HUES64 (cell line): ENCODE measurements around the gene LMO2.
"Not testable (repeated sequence)": the region's sequence is repeated elsewhere in the genome, so short reads cannot be mapped to it uniquely, and the experiment has no call there.

Source experiments
- H3K27ac ChIP-seq: 2 replicates; pipeline ENCODE4 v1.7.0; 2013; ENCODE audit warnings: low read depth, low read length, inconsistent platforms
- H3K27me3 ChIP-seq: 2 replicates; pipeline ENCODE4 v1.6.1; 2013; ENCODE audit warnings: mild to moderate bottlenecking, low read length; ENCODE audit not compliant: insufficient read depth
- H3K36me3 ChIP-seq: 2 replicates; pipeline ENCODE4 v1.6.1; 2013; ENCODE audit warnings: mild to moderate bottlenecking, low read length; ENCODE audit not compliant: insufficient read depth
- H3K4me1 ChIP-seq: 2 replicates; pipeline ENCODE4 v1.6.1; 2013; ENCODE audit warnings: mild to moderate bottlenecking, low read length, moderate library complexity; ENCODE audit not compliant: insufficient read depth
- H3K4me3 ChIP-seq: 2 replicates; pipeline ENCODE4 v1.5.1; 2013; ENCODE audit warnings: mild to moderate bottlenecking, low read length, moderate library complexity
- H3K9ac ChIP-seq: 2 replicates; pipeline ENCODE4 v1.6.1; 2013; ENCODE audit warnings: mild to moderate bottlenecking, low read depth, low read length
- H3K9me3 ChIP-seq: 2 replicates; pipeline ENCODE4 v1.6.1; 2013; ENCODE audit warnings: low read depth, low read length; ENCODE audit not compliant: insufficient read depth
- WGBS: fragments of 150-250, 120-280 bp; methylation state at CpG from one replicate; pipeline ENCODE4 v1.1.7; 2013; ENCODE audit warnings: missing lambda C conversion rate; 5-methylcytosine and 5-hydroxymethylcytosine counted together

The LMO2 gene

DNA sequence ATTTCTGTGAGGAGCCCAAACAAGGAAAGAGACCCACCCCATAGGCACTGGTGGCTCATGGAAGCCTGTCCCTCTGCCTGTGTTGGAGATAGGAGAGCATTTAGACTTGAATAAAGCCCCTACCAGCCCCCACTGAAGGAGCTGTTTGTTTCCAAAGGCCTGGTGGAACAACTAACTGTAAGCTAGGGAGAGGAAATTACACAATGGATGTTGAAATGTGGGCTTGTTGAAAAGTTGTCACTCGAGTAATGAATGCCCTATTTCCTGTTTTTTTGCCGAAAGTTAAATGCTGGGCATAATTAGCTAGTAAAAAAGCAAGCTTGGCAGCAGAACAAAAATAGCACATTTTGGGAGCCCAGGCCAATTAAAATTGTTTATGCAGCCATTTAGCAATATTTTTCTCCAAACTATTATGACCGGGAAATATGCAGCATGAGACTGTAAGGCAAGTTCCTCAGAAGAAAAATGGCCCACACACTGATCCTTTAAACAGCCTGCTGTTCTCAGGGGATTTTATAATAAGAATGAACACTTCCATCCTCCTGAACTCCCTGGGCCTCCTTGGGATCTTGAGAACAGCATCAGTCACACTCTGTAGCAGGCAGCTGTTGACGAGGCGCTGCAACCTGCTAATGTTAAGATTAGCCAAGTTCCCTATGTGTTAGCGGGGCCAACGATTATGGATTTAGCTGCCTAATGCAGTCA lies 38.6 kb upstream of the LMO2 start:
- Histone ChIP-seq H3K36me3 (no peaks in the 10 kb centered on the region), H3K4me1 (no peaks in the 10 kb centered on the region), H3K9me3 (peaks cover 9% of the 10 kb centered on the region), H3K4me3 (no peak overlapping the region), H3K27ac (no peak overlapping the region), H3K27me3 (no peaks in the 10 kb centered on the region), H3K9ac (no peak overlapping the region)
- 88% methylated on average over 7 of the region's 7 CpGs for WGBS

DNA sequence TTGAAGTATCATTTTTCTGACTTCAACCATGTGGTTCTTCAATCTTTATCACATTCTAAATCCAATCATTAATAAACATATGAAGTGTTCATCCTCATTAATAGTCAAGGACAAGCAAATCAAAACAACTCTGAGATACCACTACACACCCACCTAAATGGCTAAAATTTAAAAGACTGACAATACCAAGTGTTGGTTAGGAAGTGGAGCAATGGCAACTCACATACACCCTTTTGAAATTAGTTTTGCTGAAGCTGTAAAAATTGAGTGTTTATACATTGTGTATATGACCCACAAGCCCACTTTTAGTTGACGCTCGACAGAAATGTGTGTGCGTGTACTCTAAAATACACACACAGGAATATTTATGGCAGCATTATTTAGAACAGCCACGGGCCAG lies 36.7 kb upstream of the LMO2 start:
- 93% methylated on average over 4 of the region's 4 CpGs for WGBS
- H3K27ac ChIP-seq, result no peak overlapping the region
- H3K9ac ChIP-seq, result no peak overlapping the region
- no peaks in the 10 kb centered on the region for H3K36me3 ChIP-seq
- no peak overlapping the region for H3K4me3 ChIP-seq
- peaks cover 9% of the 10 kb centered on the region for H3K9me3 ChIP-seq
- no peaks in the 10 kb centered on the region for H3K27me3 ChIP-seq
- H3K4me1 ChIP-seq, result no peaks in the 10 kb centered on the region

DNA sequence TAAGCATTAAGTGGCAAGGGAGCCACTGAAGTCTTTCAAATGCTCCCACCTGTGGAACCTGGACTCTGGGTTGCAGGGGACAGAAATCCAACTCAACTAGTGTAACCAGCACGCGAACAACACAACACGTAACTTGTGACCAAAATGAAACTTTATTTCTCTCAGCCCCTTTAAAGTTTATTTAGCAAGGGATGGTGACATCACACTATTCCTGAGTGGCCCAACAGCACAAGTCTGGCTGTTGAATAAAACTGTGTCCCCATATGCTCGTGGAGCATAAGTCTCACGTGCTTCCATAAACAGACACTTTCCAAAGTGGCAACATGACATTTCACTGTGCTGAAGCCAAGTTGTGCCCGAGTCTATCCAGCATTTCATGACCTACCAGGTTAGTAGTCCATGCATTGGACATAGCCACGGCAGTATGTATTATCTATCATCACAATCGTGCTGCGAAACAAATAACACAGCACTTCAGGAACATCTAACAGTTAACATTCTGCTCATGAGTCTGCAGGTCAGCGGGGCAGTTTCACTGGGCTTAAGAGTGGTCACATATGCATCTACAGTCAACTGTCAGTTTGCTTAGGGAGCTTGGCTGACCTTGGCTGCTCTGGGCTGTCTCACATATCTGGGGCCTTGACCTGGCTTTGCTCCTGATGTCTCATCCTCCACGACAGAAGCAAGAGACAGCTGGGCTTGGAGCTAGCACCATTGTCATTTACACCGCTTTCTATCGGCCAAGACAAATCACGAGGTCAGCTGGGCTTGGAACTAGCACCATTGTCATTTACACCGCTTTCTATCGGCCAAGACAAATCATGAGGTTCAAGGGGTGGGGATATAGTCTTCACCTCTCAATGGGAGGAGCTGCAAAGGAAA lies 35.0 kb upstream of the LMO2 start:
- Histone ChIP-seq H3K27ac (no peak overlapping the region), H3K27me3 (no peaks in the 10 kb centered on the region), H3K4me1 (no peaks in the 10 kb centered on the region), H3K36me3 (no peaks in the 10 kb centered on the region), H3K9ac (no peak overlapping the region), H3K4me3 (no peak overlapping the region), H3K9me3 (peaks cover 4% of the 10 kb centered on the region; the same call in 1 of the 2 replicates)
- WGBS, result 89% methylated on average over 16 of the region's 16 CpGs

DNA sequence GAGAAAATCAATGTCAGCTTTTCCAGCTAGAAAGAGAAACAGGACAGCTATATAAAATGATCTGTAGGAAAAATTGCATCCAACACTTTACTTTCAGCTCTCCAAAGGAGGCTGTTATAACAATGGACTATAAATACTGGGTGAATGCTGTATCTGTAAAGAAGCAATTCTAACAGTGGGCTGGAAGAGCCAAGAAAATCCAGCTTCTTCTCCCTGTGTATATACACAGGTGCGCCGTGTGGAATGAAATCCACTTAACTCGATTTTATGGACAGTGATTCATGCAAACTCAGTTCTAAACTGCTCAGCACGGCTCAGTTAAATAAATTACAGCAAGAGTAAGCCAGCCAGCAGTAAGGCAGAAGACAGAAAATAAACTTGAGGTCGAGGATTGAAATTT lies 32.5 kb upstream of the LMO2 start:
- H3K9ac ChIP-seq, result no peak overlapping the region
- H3K4me3 ChIP-seq, result no peak overlapping the region
- WGBS, result 96% methylated on average over 5 of the region's 5 CpGs
- no peaks in the 10 kb centered on the region for H3K36me3 ChIP-seq
- H3K9me3 ChIP-seq, result no peaks in the 10 kb centered on the region
- no peaks in the 10 kb centered on the region for H3K4me1 ChIP-seq
- no peak overlapping the region for H3K27ac ChIP-seq
- H3K27me3 ChIP-seq, result no peaks in the 10 kb centered on the region

DNA sequence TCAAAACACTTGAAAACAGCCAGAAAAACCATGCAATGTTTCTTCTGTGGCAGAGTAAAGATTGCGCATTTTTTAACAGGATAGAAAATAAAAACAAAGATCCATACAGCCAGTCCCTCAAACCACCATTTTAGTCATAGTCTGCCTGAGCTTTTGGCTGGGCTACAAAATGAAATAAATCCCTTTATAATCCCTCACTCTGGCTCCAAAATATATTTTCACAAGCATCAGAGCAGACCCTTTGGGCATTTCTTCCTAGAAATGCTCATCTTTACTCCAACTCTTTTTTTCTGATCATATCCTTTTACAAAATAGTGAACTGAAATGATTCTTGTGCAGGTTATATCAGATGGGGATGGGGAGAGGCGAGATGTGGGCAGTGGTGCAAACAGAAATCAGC lies 31.8 kb upstream of the LMO2 start:
- H3K4me1 ChIP-seq, result no peaks in the 10 kb centered on the region
- H3K27ac ChIP-seq, result no peak overlapping the region
- no peak overlapping the region for H3K9ac ChIP-seq
- 94% methylated on average over 2 of the region's 2 CpGs for WGBS
- no peaks in the 10 kb centered on the region for H3K27me3 ChIP-seq
- no peaks in the 10 kb centered on the region for H3K36me3 ChIP-seq
- no peaks in the 10 kb centered on the region for H3K9me3 ChIP-seq
- H3K4me3 ChIP-seq, result no peak overlapping the region

DNA sequence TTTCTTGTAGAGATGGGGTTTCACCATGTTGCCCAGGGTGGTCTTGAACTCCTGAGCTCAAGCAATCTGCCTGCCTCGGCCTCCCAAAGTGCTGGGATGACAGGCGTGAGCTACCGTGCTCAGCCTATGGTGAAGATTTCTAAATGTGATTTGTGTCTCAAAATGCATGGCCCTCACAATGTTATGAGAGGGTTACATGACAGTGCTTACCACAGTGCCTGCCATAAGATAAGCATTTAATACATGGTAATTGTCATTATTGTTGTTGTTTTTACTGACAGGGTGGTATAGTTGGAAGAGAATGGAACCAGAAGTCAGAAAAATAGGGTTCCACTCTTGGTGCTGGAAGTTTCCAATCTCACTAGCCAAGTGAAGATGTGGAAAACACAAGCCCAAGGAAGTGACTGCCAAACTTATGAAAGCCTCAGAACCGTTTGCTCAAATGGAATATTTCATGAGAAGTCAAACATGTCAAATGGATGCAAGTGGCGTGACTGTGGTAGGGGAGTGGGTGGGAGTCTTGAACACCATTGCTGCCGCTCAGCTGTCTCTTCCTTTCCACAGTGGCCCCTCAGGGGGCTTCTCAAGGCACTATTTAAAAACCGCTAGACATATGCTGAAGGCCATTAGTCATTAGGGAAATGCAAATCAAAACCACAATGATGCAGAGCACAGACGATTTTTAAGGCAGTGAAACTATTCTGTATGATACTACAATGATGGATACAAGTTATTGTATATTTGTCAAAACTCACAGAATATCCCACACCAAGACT lies 29.1 kb upstream of the LMO2 start:
- Histone ChIP-seq H3K27ac (no peak overlapping the region), H3K27me3 (no peaks in the 10 kb centered on the region)

DNA sequence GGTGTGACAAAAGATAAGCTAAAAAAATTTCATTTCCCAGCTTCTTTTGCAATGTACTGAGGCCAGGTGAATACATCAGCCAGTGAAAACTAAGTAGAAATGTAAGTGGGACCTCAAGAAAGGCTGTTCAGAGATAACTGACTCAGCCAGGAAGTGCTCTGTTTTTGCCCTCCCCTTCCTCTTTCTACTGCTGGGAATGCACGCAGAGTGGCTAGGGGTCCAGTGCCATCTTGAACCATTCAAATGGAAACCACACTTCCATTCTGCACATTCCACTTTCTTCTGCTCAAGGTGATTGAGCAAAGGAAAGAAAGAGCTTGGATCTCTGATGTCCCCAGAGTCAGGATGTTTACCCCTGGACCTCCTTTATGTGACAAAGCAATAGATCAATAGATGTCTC lies 27.8 kb upstream of the LMO2 start:
- Histone ChIP-seq H3K27me3 (no peaks in the 10 kb centered on the region), H3K36me3 (no peaks in the 10 kb centered on the region), H3K4me1 (no peaks in the 10 kb centered on the region), H3K9me3 (no peaks in the 10 kb centered on the region), H3K9ac (no peak overlapping the region), H3K4me3 (no peak overlapping the region), H3K27ac (no peak overlapping the region)
- 89% methylated on average over 1 of the region's 1 CpG for WGBS

More for the DNA sequence above, 29.1 kb upstream of the LMO2 start:
- no peaks in the 10 kb centered on the region for H3K36me3 ChIP-seq
- H3K4me3 ChIP-seq, result no peak overlapping the region
- WGBS, result 93% methylated on average over 8 of the region's 8 CpGs
- no peak overlapping the region for H3K9ac ChIP-seq
- H3K9me3 ChIP-seq, result no peaks in the 10 kb centered on the region
- no peaks in the 10 kb centered on the region for H3K4me1 ChIP-seq

DNA sequence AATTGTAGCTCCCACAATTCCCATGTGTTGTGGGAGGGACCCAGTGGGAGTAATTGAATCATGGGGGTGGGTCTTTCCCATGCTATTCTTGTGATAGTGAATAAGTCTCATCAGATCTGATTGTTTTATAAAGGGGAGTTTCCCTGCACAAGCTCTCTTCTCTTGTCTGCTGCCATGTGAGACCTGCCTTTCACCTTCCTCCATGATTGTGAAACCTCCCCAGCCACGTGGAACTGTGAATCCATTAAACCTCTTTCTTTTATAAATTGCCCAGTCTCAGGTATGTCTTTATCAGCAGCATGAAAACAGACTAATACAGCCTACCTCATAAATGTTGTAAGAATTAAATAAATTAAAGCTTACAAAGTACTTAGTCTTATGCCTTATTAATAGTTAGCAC lies 25.5 kb upstream of the LMO2 start:
- H3K36me3 ChIP-seq, H3K9me3 ChIP-seq, H3K27ac ChIP-seq, H3K9ac ChIP-seq, H3K27me3 ChIP-seq, H3K4me3 ChIP-seq, H3K4me1 ChIP-seq: not testable (repeated sequence)
- WGBS, result 74% methylated on average over 1 of the region's 1 CpG

DNA sequence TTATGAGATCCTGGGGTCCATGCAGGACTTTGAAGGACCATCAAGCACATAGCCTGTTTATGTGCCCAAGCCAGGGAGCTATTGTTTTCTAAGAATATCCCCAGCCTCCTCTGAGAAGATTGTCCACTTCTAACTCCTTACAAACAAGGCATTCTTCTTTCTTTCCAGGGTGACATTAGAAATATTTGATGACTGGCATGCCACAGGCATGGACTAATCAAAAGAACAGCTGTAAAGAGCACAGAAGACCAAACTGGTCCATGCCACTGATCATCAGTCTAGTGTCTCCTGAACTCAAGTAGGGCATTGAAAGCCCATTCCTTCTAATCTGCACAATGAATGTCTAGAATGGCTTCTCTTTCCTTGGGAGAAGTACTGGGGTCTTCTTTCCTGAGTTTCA lies 24.9 kb upstream of the LMO2 start:
- no peak overlapping the region for H3K9ac ChIP-seq
- H3K4me1 ChIP-seq, result 0 out of 2 replicates have a peak, but pooled peaks cover 5% of the 10 kb centered on the region
- no peak overlapping the region for H3K4me3 ChIP-seq
- H3K27me3 ChIP-seq, result no peaks in the 10 kb centered on the region
- H3K27ac ChIP-seq, result no peak overlapping the region
- no peaks in the 10 kb centered on the region for H3K9me3 ChIP-seq
- H3K36me3 ChIP-seq, result no peaks in the 10 kb centered on the region

DNA sequence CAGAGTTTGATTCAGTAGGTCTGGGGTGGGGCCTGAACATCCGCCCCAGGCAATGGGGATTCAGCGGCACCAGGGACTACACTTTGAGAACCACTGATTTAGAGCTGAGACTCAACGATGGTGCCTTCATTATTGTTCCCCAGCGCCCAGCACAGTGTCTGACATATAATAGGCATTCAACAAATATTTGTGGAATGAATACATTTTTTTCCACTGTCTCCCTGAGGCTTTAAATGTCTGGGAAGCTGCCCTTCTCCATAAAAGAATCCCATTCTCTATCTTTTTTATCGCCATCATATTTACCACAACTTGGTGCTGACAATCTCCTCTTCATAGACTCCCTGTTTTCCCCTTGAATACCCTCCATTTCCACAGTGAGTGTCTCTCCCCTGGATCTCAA lies 23.6 kb upstream of the LMO2 start:
- Histone ChIP-seq H3K27me3 (no peaks in the 10 kb centered on the region), H3K9ac (no peak overlapping the region), H3K9me3 (no peaks in the 10 kb centered on the region), H3K4me3 (no peak overlapping the region), H3K36me3 (no peaks in the 10 kb centered on the region), H3K27ac (no peak overlapping the region), H3K4me1 (0 out of 2 replicates have a peak, but pooled peaks cover 7% of the 10 kb centered on the region)
- WGBS, result 89% methylated on average over 5 of the region's 5 CpGs

DNA sequence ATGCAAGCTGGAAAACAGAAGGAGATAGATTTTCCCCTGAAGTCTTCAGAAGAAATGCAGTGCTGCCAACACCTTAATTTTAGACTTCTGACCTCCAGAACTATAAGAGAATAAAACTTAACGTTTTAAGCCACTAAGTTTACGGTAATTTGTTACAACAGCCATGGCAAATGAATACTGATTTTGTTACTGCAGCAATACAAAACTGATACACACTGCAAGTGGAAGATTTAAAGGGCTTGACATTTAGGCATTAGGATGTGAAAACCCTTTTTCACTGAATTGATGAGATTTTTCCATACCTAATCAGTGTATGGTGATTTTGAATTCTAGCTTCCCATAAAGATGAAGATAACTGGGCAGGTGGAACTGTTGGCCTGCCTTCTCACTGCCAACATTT lies 22.1 kb upstream of the LMO2 start:
- WGBS, result 98% methylated on average over 2 of the region's 2 CpGs

More for the DNA sequence above, 22.1 kb upstream of the LMO2 start:
- H3K36me3 ChIP-seq, result no peaks in the 10 kb centered on the region
- no peaks in the 10 kb centered on the region for H3K9me3 ChIP-seq
- no peak overlapping the region for H3K27ac ChIP-seq
- H3K4me1 ChIP-seq, result 0 out of 2 replicates have a peak, but pooled peaks cover 7% of the 10 kb centered on the region
- no peak overlapping the region for H3K4me3 ChIP-seq
- H3K9ac ChIP-seq, result no peak overlapping the region
- H3K27me3 ChIP-seq, result no peaks in the 10 kb centered on the region
